WERI-Rb-1 (cell line): Measurements from ENCODE around the gene PBX4.
A peak's percentile ranks its signal among the peaks of the same experiment; 100 is the strongest.
"Not testable (repeated sequence)": the region's sequence is repeated elsewhere in the genome, so short reads cannot be mapped to it uniquely, and the experiment has no call there.

Experiments used
- DNase-seq: peaks from one replicate; pipeline ENCODE4 v3.0.0-alpha.2; 2020
- H3K27ac ChIP-seq: fragments of 250-450 bp; sonication (Bioruptor Pico); 2 replicates; pipeline ENCODE4 v1.5.1; 2020; ENCODE audit warnings: mild to moderate bottlenecking, moderate library complexity
- H3K27me3 ChIP-seq: fragments of 250-450 bp; sonication (Bioruptor Pico); 2 replicates; pipeline ENCODE4 v1.5.1; 2021; ENCODE audit warnings: mild to moderate bottlenecking, low read depth, moderate library complexity; ENCODE audit not compliant: insufficient read depth, severe bottlenecking
- H3K36me3 ChIP-seq: fragments of 250-450 bp; sonication (Bioruptor Pico); 2 replicates; pipeline ENCODE4 v1.5.1; 2020; ENCODE audit warnings: mild to moderate bottlenecking, moderate library complexity
- H3K4me3 ChIP-seq: 2 replicates; pipeline ENCODE4 v1.5.1; 2011; ENCODE audit warnings: low read depth, mild to moderate bottlenecking, control low read depth, low read length
- H3K9me3 ChIP-seq: fragments of 250-450 bp; sonication (Bioruptor Pico); 2 replicates; pipeline ENCODE4 v1.5.1; 2021; ENCODE audit warnings: mild to moderate bottlenecking, moderate library complexity; ENCODE audit not compliant: severe bottlenecking
- TF ChIP-seq, protein P1 (sequence below): IDR thresholded peaks from 2 replicates; pipeline ENCODE4 v1.5.1; 2011; ENCODE audit warnings: low read depth, mild to moderate bottlenecking, control low read depth, inconsistent platforms, low read length

Gene PBX4

GRCh38 chr19:19618219-19619051, at the start of gene PBX4:
PBX4 (minus strand) TSS chr19:19618687; CDS start chr19:19618629, 58 bp downstream.
- peak within 1 kb of the TSS; percentile 64 for H3K27ac ChIP-seq
- DNase-seq: peak; percentile 98
- H3K9me3 ChIP-seq: no peaks in the 10 kb centered on the region
- TF ChIP-seq, protein P1, sequence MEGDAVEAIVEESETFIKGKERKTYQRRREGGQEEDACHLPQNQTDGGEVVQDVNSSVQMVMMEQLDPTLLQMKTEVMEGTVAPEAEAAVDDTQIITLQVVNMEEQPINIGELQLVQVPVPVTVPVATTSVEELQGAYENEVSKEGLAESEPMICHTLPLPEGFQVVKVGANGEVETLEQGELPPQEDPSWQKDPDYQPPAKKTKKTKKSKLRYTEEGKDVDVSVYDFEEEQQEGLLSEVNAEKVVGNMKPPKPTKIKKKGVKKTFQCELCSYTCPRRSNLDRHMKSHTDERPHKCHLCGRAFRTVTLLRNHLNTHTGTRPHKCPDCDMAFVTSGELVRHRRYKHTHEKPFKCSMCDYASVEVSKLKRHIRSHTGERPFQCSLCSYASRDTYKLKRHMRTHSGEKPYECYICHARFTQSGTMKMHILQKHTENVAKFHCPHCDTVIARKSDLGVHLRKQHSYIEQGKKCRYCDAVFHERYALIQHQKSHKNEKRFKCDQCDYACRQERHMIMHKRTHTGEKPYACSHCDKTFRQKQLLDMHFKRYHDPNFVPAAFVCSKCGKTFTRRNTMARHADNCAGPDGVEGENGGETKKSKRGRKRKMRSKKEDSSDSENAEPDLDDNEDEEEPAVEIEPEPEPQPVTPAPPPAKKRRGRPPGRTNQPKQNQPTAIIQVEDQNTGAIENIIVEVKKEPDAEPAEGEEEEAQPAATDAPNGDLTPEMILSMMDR: no peak
- H3K27me3 ChIP-seq: no peaks in the 10 kb centered on the region
- peak within 1 kb of the TSS; percentile 48 for H3K4me3 ChIP-seq
- no peaks in the 10 kb centered on the region for H3K36me3 ChIP-seq

- DNase-seq, H3K27me3 ChIP-seq, H3K4me3 ChIP-seq, H3K36me3 ChIP-seq, H3K9me3 ChIP-seq: not testable (repeated sequence)
- H3K27ac ChIP-seq: peak overlapping the region; percentile 64
Observed at GRCh38 chr19:19665420-19665948, 47.0 kb upstream of the PBX4 start.

DNA sequence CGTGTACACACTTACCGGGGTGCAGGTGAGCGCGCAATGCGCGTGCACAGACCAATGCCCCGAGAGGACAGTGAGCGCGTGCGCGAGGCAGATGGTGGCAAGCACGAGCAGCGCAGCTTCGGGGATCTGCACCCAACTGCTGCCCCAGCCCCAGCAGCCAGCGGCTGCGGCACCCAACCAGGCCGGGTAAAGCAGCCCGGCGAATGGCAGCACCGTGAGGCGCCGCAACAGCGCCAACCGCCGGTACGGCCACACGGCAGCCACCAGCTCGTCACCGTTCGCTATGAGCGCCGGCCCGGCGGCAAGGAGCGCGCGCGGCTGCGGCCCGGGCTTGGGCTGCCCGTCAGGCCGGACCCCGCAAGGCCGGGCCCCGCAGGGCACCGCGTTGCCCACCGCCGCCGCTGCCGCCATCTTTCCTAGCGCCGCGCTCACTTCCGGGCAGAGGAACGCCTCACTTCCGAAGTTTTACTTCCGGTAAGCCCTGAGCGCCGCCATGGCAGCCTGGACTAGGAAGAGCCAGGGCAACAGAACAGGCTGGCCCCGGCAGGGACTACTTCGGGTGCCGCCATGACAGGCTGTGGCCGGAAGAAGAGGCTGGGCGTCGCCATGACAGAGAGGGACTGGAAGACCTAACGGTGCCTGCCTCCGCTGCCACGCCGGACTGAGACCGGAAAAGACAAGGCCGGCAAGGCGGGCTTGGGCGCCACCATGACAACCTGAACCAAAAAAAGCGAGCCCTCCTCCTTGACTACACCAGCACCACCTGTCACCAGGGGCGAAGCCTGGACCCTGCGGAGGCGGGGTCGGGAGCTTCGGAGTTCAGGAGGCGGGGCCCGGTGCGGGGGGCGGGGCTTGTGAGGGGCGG, 45.0 kb upstream of the PBX4 start, which contains the start of gene ATP13A1:
TSS of gene ATP13A1 (minus strand) at position 421 of the 865 bp plus-strand sequence. CDS start at position 411, 10 bp downstream.
- H3K36me3 ChIP-seq: peaks cover 21% of the 10 kb centered on the region

GRCh38 chr19:19662871-19663255, 44.4 kb upstream of the PBX4 start:
- DNase-seq: no peak
- Histone ChIP-seq H3K36me3 (peaks cover 28% of the 10 kb centered on the region), H3K4me3 (peak overlapping the region; percentile 67), H3K9me3 (no peaks in the 10 kb centered on the region), H3K27me3 (no peaks in the 10 kb centered on the region), H3K27ac (peak overlapping the region; percentile 89)
- TF ChIP-seq, protein P1: no peak

More for the DNA sequence above, 45.0 kb upstream of the PBX4 start, which contains the start of gene ATP13A1:
- H3K27me3 ChIP-seq: no peaks in the 10 kb centered on the region
- DNase-seq: peak; percentile 98
- no peaks in the 10 kb centered on the region for H3K9me3 ChIP-seq
- H3K4me3 ChIP-seq: peak within 1 kb of the TSS; percentile 67
- peak within 1 kb of the TSS; percentile 89 for H3K27ac ChIP-seq
- TF ChIP-seq, protein P1: no peak; the same call in 1 of the 2 replicates

GRCh38 chr19:19662344-19662743, 43.9 kb upstream of the PBX4 start:
- TF ChIP-seq, protein P1: no peak
- peak overlapping the region; percentile 67 for H3K4me3 ChIP-seq
- DNase-seq: no peak
- H3K9me3 ChIP-seq: no peaks in the 10 kb centered on the region
- peak overlapping the region; percentile 89 for H3K27ac ChIP-seq
- peaks cover 33% of the 10 kb centered on the region for H3K36me3 ChIP-seq
- no peaks in the 10 kb centered on the region for H3K27me3 ChIP-seq
